ENCODE measurements around the gene DMAP1. TPM values are rescaled to one million over a fixed set of nuclear protein-coding genes. Genes with fewer than 3 reads are reported as not detected.

Gene DMAP1
- total RNA-seq, 1 donor from 2014 or later, result 46.4 TPM

DNA sequence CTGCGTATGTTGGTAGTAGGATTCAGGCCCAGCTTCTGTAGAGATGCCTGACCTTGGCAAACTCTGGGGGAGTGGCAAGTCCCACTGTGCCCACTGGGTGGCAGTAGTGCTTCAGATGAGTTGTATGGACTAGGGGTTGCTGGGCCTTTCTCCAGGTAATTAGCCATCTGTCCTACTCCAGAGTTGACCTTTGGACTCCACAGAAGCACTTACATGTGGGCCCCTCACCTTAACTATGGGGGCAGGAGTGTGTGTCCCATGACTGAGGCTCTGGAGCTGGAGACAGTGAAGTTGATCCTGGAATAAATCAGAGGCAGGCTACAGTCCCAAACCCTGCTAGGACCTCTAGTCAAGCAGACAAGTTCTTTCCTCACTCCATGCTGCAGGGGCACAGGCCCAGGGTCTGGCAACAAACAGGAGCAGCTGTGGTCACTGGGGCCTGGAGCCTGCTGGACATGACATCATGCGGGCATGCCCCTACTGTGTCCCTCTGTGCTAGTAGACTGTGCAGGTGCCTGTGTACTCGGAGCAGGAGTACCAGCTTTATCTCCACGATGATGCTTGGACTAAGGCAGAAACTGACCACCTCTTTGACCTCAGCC is 4.6 kb downstream of the DMAP1 start:
- no peak overlapping the region for H3K4me3 Mint-ChIP-seq (ENCODE audit: unreplicated experiment)
- no peaks in the 10 kb centered on the region for H3K9me3 Mint-ChIP-seq (ENCODE audit: unreplicated experiment)
- no peak for DNase-seq (ENCODE audit: extremely low spot score, unreplicated experiment)
- no peak overlapping the region for H3K27ac Mint-ChIP-seq (ENCODE audit: unreplicated experiment)
- H3K4me1 Mint-ChIP-seq (ENCODE audit: unreplicated experiment), result peaks cover 18% of the 10 kb centered on the region
- peaks cover 32% of the 10 kb centered on the region for H3K36me3 Mint-ChIP-seq (ENCODE audit: unreplicated experiment)
- TF ChIP-seq, protein P1, sequence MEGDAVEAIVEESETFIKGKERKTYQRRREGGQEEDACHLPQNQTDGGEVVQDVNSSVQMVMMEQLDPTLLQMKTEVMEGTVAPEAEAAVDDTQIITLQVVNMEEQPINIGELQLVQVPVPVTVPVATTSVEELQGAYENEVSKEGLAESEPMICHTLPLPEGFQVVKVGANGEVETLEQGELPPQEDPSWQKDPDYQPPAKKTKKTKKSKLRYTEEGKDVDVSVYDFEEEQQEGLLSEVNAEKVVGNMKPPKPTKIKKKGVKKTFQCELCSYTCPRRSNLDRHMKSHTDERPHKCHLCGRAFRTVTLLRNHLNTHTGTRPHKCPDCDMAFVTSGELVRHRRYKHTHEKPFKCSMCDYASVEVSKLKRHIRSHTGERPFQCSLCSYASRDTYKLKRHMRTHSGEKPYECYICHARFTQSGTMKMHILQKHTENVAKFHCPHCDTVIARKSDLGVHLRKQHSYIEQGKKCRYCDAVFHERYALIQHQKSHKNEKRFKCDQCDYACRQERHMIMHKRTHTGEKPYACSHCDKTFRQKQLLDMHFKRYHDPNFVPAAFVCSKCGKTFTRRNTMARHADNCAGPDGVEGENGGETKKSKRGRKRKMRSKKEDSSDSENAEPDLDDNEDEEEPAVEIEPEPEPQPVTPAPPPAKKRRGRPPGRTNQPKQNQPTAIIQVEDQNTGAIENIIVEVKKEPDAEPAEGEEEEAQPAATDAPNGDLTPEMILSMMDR (IDR thresholded peaks at IDR 0.05), result peak; percentile 91
- no peaks in the 10 kb centered on the region for H3K27me3 Mint-ChIP-seq (ENCODE audit: unreplicated experiment)

DNA sequence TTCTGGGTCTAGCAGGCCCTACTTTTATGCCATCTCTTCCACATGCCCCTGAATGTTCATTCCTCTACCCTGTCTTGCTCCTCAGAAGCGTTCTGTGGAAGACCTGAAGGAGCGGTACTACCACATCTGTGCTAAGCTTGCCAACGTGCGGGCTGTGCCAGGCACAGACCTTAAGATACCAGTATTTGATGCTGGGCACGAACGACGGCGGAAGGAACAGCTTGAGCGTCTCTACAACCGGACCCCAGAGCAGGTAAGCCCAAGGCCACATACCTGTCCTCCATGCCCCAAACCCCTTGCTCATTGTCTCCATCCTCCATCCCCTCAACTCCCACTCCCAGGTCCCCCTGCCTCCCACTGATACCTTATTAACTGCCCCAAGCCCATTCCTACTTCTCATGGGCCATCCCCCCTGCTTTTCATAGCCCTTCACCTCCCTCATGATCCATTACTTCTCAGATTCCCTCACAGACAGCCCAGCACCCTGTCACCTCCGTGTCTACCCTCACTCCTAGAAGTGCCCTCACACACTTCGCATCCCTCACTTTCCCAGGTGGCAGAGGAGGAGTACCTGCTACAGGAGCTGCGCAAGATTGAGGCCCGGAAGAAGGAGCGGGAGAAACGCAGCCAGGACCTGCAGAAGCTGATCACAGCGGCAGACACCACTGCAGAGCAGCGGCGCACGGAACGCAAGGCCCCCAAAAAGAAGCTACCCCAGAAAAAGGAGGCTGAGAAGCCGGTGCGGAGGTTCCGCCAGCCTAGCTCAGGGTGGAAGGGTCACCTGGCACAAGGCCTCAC is 5.4 kb downstream of the DMAP1 start:
- Mint-ChIP-seq H3K27me3 (ENCODE audit: unreplicated experiment) (no peaks in the 10 kb centered on the region), H3K4me1 (ENCODE audit: unreplicated experiment) (peaks cover 15% of the 10 kb centered on the region), H3K36me3 (ENCODE audit: unreplicated experiment) (peaks cover 32% of the 10 kb centered on the region), H3K27ac (ENCODE audit: unreplicated experiment) (no peak overlapping the region), H3K9me3 (ENCODE audit: unreplicated experiment) (no peaks in the 10 kb centered on the region), H3K4me3 (ENCODE audit: unreplicated experiment) (no peak overlapping the region)
- no peak for DNase-seq (ENCODE audit: extremely low spot score, unreplicated experiment)
- TF ChIP-seq, protein P1 (IDR thresholded peaks at IDR 0.05), result no peak

DNA sequence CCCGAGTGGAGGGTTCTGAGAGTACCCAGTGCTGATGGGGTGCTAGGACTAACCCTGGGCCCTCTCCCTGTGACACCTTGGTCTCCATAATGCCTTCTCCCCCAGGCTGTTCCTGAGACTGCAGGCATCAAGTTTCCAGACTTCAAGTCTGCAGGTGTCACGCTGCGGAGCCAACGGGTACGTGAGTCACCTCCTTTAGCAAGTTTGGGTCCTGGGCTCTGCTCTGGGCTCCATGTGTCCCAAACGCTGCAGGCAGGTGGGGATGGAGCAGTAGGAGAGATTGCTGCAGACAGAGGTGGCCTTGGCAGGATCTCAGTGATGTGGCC is 6.0 kb downstream of the DMAP1 start:
- H3K4me3 Mint-ChIP-seq (ENCODE audit: unreplicated experiment), result no peak overlapping the region
- peaks cover 32% of the 10 kb centered on the region for H3K36me3 Mint-ChIP-seq (ENCODE audit: unreplicated experiment)
- TF ChIP-seq, protein P1 (IDR thresholded peaks at IDR 0.05), result no peak
- DNase-seq (ENCODE audit: extremely low spot score, unreplicated experiment), result no peak
- H3K9me3 Mint-ChIP-seq (ENCODE audit: unreplicated experiment), result no peaks in the 10 kb centered on the region
- no peaks in the 10 kb centered on the region for H3K27me3 Mint-ChIP-seq (ENCODE audit: unreplicated experiment)
- no peak overlapping the region for H3K27ac Mint-ChIP-seq (ENCODE audit: unreplicated experiment)
- H3K4me1 Mint-ChIP-seq (ENCODE audit: unreplicated experiment), result peaks cover 9% of the 10 kb centered on the region

DNA sequence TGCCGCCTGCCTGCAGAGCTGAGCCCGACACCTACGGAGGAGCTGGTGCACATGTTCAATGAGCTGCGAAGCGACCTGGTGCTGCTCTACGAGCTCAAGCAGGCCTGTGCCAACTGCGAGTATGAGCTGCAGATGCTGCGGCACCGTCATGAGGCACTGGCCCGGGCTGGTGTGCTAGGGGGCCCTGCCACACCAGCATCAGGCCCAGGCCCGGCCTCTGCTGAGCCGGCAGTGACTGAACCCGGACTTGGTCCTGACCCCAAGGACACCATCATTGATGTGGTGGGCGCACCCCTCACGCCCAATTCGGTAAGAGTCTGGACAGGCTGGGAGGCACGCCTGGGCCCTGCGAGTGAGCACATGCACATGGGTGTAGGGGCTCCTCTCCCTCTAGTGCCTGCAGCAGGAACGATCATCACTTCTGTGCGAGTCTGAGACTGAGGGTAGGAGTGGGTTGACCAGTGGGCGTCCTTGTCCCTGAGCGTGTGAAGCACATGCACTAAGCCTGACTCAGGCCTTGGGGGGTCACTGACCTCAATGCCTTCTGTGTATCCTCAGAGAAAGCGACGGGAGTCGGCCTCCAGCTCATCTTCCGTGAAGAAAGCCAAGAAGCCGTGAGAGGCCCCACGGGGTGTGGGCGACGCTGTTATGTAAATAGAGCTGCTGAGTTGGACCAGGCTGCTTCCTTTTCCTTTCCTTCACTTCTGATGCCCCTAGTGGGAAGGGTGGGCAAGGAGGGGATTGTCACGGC is 6.9 kb downstream of the DMAP1 start:
- no peak for DNase-seq (ENCODE audit: extremely low spot score, unreplicated experiment)
- TF ChIP-seq, protein P1 (IDR thresholded peaks at IDR 0.05), result no peak
- no peak overlapping the region for H3K4me3 Mint-ChIP-seq (ENCODE audit: unreplicated experiment)
- H3K4me1 Mint-ChIP-seq (ENCODE audit: unreplicated experiment), result peaks cover 2% of the 10 kb centered on the region
- H3K27me3 Mint-ChIP-seq (ENCODE audit: unreplicated experiment), result no peaks in the 10 kb centered on the region
- H3K36me3 Mint-ChIP-seq (ENCODE audit: unreplicated experiment), result peaks cover 29% of the 10 kb centered on the region
- H3K27ac Mint-ChIP-seq (ENCODE audit: unreplicated experiment), result no peak overlapping the region
- no peaks in the 10 kb centered on the region for H3K9me3 Mint-ChIP-seq (ENCODE audit: unreplicated experiment)

DNA sequence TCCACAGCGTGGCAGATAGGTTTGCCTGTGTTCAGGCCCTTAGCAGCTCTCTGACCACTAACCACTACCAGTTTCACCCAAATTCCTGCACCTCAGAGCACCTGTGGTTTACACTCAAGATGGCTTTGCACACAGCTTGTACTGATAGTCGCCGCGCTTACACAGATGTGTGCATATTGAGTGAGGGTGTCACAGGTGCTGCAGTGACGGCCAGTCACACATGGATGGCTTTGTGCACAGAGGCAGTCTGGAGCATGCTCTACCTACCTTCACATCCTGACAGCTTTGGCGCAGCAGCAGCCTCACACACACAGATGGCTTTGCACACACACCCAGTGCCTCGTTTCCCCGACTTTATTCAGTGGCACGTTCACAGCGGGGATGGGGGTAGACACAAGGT is 7.5 kb downstream of the DMAP1 start:
- H3K4me3 Mint-ChIP-seq (ENCODE audit: unreplicated experiment), result no peak overlapping the region
- peaks cover 27% of the 10 kb centered on the region for H3K36me3 Mint-ChIP-seq (ENCODE audit: unreplicated experiment)
- H3K9me3 Mint-ChIP-seq (ENCODE audit: unreplicated experiment), result no peaks in the 10 kb centered on the region
- H3K27ac Mint-ChIP-seq (ENCODE audit: unreplicated experiment), result no peak overlapping the region
- no peaks in the 10 kb centered on the region for H3K4me1 Mint-ChIP-seq (ENCODE audit: unreplicated experiment)
- H3K27me3 Mint-ChIP-seq (ENCODE audit: unreplicated experiment), result no peaks in the 10 kb centered on the region
- TF ChIP-seq, protein P1 (IDR thresholded peaks at IDR 0.05), result no peak
- no peak for DNase-seq (ENCODE audit: extremely low spot score, unreplicated experiment)
